Measurements from ENCODE around the gene FBLN5.

Gene FBLN5

GRCh38 chr14:91830777-91831176, 116.7 kb downstream of the FBLN5 start:
- no peak overlapping the region for H3K4me3 ChIP-seq (ENCODE audit: control insufficient read depth, low read depth, low read length)
- TF ChIP-seq, protein P1, sequence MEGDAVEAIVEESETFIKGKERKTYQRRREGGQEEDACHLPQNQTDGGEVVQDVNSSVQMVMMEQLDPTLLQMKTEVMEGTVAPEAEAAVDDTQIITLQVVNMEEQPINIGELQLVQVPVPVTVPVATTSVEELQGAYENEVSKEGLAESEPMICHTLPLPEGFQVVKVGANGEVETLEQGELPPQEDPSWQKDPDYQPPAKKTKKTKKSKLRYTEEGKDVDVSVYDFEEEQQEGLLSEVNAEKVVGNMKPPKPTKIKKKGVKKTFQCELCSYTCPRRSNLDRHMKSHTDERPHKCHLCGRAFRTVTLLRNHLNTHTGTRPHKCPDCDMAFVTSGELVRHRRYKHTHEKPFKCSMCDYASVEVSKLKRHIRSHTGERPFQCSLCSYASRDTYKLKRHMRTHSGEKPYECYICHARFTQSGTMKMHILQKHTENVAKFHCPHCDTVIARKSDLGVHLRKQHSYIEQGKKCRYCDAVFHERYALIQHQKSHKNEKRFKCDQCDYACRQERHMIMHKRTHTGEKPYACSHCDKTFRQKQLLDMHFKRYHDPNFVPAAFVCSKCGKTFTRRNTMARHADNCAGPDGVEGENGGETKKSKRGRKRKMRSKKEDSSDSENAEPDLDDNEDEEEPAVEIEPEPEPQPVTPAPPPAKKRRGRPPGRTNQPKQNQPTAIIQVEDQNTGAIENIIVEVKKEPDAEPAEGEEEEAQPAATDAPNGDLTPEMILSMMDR (IDR thresholded peaks at IDR 0.05; ENCODE audit: control insufficient read depth, insufficient read depth, low read depth, low read length, missing control alignments): no peak
- no peak for DNase-seq (ENCODE audit: low read depth)

GRCh38 chr14:91829511-91829910, 118.0 kb downstream of the FBLN5 start:
- TF ChIP-seq, protein P1 (IDR thresholded peaks at IDR 0.05; ENCODE audit: control insufficient read depth, insufficient read depth, low read depth, low read length, missing control alignments): no peak
- DNase-seq (ENCODE audit: low read depth): no peak
- H3K4me3 ChIP-seq (ENCODE audit: control insufficient read depth, low read depth, low read length): no peak overlapping the region

DNA sequence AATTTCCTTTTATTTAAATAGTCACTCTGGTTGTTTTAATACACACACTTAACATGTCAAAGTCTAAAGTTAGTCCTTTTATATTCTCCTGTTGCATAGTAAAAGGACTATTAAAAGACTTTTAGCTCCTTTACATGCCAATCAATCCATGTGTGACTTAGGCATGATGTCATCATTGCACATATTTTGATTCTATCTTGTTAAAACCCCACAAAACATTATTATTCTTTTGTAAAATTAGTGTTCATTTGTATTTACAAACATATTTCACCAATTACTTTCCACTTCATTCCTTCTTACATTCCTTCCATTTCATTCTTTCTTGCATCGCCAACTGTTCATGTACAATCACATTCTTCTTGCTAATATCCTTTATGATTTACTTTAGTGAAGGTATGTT, 119.7 kb downstream of the FBLN5 start:
- TF ChIP-seq, protein P1 (IDR thresholded peaks at IDR 0.05; ENCODE audit: control insufficient read depth, insufficient read depth, low read depth, low read length, missing control alignments): no peak
- DNase-seq (ENCODE audit: low read depth): no peak

More for the DNA sequence above, 119.7 kb downstream of the FBLN5 start:
- H3K4me3 ChIP-seq (ENCODE audit: control insufficient read depth, low read depth, low read length): no peak overlapping the region

All from AG09309 (cell line).